A549 (cell line): ENCODE results near the gene SLC36A1. TPM values are rescaled to one million over a fixed set of nuclear protein-coding genes. Genes with fewer than 3 reads are reported as not detected.

Source experiments
- ATAC-seq, 2 experiments: fragments of 200-7000 bp in 1 of 2; fragments of >200 bp in 1 of 2; cut with Nextera tagmentation in 1 of 2; cut with Tn5 transposase in 1 of 2; 3 replicates each; pipeline versions ENCODE4 v1.8.0 to v1.9.1; 2018 to 2020; ENCODE audit warnings: mild to moderate bottlenecking in 1 of 2, moderate library complexity in 1 of 2
- CTCF ChIA-PET: fragments of 300-600 bp; sonication (Branson Sonifier 250); formaldehyde crosslinking; extraction: SDS; loops from one replicate; lab custom pipeline; 2021; ENCODE audit warnings: antibody characterized with exemption, inconsistent platforms; lab: Yijun Ruan, JAX
- POLR2A ChIA-PET: fragments of 350-600 bp; formaldehyde crosslinking; extraction: SDS; loops from one replicate; lab custom pipeline; 2021; ENCODE audit warnings: antibody characterized with exemption, inconsistent platforms; lab: Yijun Ruan, JAX
- DNase-seq, 2 experiments: peaks; one replicate each; pipeline versions ENCODE4 v3.0.0 to v3.0.0-alpha.2; 2011 to 2016; ENCODE audit warnings: low read depth in 1 of 2, low spot score in 1 of 2
- FAIRE-seq: peaks from 2 replicates; lab custom pipeline; 2011; peaks lifted over from hg19 to GRCh38; lab: Jason Lieb, UNC
- H3K27ac ChIP-seq, 2 experiments: fragments of >200 bp; sonication (Bioruptor Twin); formaldehyde crosslinking; 3 replicates each; pipeline ENCODE4 v1.5.1; 2016 to 2017
- H3K4me1 ChIP-seq: fragments of >200 bp; sonication (Bioruptor Twin); formaldehyde crosslinking; 3 replicates; pipeline ENCODE4 v1.6.1; 2016
- H3K4me2 ChIP-seq: fragments of >200 bp; sonication (Bioruptor Twin); formaldehyde crosslinking; 3 replicates; pipeline ENCODE4 v1.6.1; 2016
- H3K4me3 ChIP-seq: fragments of >200 bp; sonication (Bioruptor Twin); formaldehyde crosslinking; 3 replicates; pipeline ENCODE4 v1.5.1; 2016
- H3K9me3 ChIP-seq: fragments of >200 bp; sonication (Bioruptor Twin); formaldehyde crosslinking; 3 replicates; pipeline ENCODE4 v1.6.1; 2016
- BHLHE40 ChIP-seq: IDR thresholded peaks from 2 replicates; pipeline ENCODE4 v1.6.1; 2012; ENCODE audit warnings: low read depth, low read length, inconsistent platforms
- CBX2 ChIP-seq: fragments of 200-600 bp; sonication (generic); IDR thresholded peaks from 2 replicates; pipeline ENCODE4 v1.6.1; 2016; ENCODE audit warnings: low read depth, mild to moderate bottlenecking, borderline replicate concordance
- CBX8 ChIP-seq: fragments of 200-600 bp; sonication (generic); IDR thresholded peaks from 2 replicates; pipeline ENCODE4 v1.6.1; 2016
- CHD2 ChIP-seq: fragments of 150-350 bp; IDR thresholded peaks from 2 replicates; pipeline ENCODE4 v1.6.1; 2014; ENCODE audit warnings: low read length; ENCODE audit not compliant: partially characterized antibody
- ESRRA ChIP-seq: fragments of 150-350 bp; IDR thresholded peaks from 2 replicates; pipeline ENCODE4 v1.6.1; 2014; ENCODE audit warnings: mild to moderate bottlenecking, low read length, borderline replicate concordance
- FOSB ChIP-seq: fragments of 250-450 bp; sonication (Bioruptor Pico); IDR thresholded peaks from 2 replicates; pipeline ENCODE4 v1.5.0; 2020; ENCODE audit warnings: mild to moderate bottlenecking, moderate library complexity
- FOXS1 ChIP-seq: fragments of 250-450 bp; sonication (Bioruptor Pico); IDR thresholded peaks from 2 replicates; pipeline ENCODE4 v1.5.0; 2020; ENCODE audit warnings: mild to moderate bottlenecking, moderate library complexity
- HOXA7 ChIP-seq: fragments of 250-450 bp; sonication (Bioruptor Pico); IDR thresholded peaks from 2 replicates; pipeline ENCODE4 v1.5.0; 2020; ENCODE audit warnings: mild to moderate bottlenecking, moderate library complexity
- JUNB ChIP-seq: fragments of >200 bp; sonication (Bioruptor Twin); formaldehyde crosslinking; IDR thresholded peaks from 2 replicates; pipeline ENCODE4 v1.6.1; 2016
- KDM1A ChIP-seq: fragments of 200-600 bp; sonication (generic); IDR thresholded peaks from 2 replicates; pipeline ENCODE4 v1.6.1; 2016; ENCODE audit warnings: low read depth, mild to moderate bottlenecking
- KDM5A ChIP-seq: fragments of 200-600 bp; sonication (generic); IDR thresholded peaks from 2 replicates; pipeline ENCODE4 v1.6.1; 2016; ENCODE audit warnings: antibody characterized with exemption, mild to moderate bottlenecking
- POLR2AphosphoS2 ChIP-seq: conservative IDR thresholded peaks from 2 replicates; pipeline ENCODE4 v1.6.1; 2012; ENCODE audit warnings: low read length, improper control_type of control experiment, inconsistent platforms
- RAD21 ChIP-seq, 2 experiments: fragments of >200 bp in 1 of 2; sonication (Bioruptor Twin) in 1 of 2; formaldehyde crosslinking in 1 of 2; IDR thresholded peaks in 1 of 2; conservative IDR thresholded peaks in 1 of 2; 2 replicates in 1 of 2; 3 replicates in 1 of 2; pipeline ENCODE4 v1.6.1; 2012 to 2018; ENCODE audit warnings: inconsistent platforms in 1 of 2
- SREBF2 ChIP-seq: fragments of 450-650 bp; IDR thresholded peaks from 2 replicates; pipeline ENCODE4 v1.6.1; 2014; ENCODE audit warnings: mild to moderate bottlenecking, moderate library complexity
- TP53 ChIP-seq: fragments of 250-450 bp; sonication (Bioruptor Pico); IDR thresholded peaks from 2 replicates; pipeline ENCODE4 v1.5.0; 2021; ENCODE audit warnings: mild to moderate bottlenecking, moderate library complexity
- ZFP36 ChIP-seq: fragments of 450-650 bp; IDR thresholded peaks from 2 replicates; pipeline ENCODE4 v1.6.1; 2014; ENCODE audit warnings: borderline replicate concordance; ENCODE audit not compliant: partially characterized antibody
- WGBS: methylation state at CpG from one replicate; pipeline ENCODE4 v1.1.6; 2017; ENCODE audit errors: missing lambda C conversion rate; 5-methylcytosine and 5-hydroxymethylcytosine counted together
- polyA plus RNA-seq, 4 experiments: library from polyadenylated mRNA; depleted of rRNA in 3 of 4; stranded (reverse); fragments of >200 nt; fragmentation: RNase III in 1 of 4; extraction: RNeasy Plus Mini Kit Qiagen cat#74134 plus additional on column Dnase treatment in 1 of 4; gene quantifications; 2 replicates in 3 of 4; 3 replicates in 1 of 4; pipeline ENCODE4 v1.2.3, GENCODE V29; 2011 to 2017
- TF ChIP-seq, protein P1 (sequence below): fragments of 450-650 bp; IDR thresholded peaks from 2 replicates; pipeline ENCODE4 v1.6.1; 2014; ENCODE audit warnings: antibody characterized with exemption
- TF ChIP-seq, protein P2 (sequence below): IDR thresholded peaks from 2 replicates; pipeline ENCODE4 v1.6.1; 2012; ENCODE audit warnings: low read depth, borderline replicate concordance
- TF ChIP-seq, protein P3 (sequence below): fragments of >200 bp; sonication (Bioruptor Twin); formaldehyde crosslinking; IDR thresholded peaks from 2 replicates; pipeline ENCODE4 v1.6.1; 2016
- TF ChIP-seq, protein P4 (sequence below): fragments of 150-350 bp; IDR thresholded peaks from 2 replicates; pipeline ENCODE4 v1.6.1; 2014; ENCODE audit warnings: low read depth, mild to moderate bottlenecking, low read length
- TF ChIP-seq, protein P5 (sequence below): fragments of >200 bp; sonication (Bioruptor Twin); formaldehyde crosslinking; IDR thresholded peaks from 3 replicates; pipeline ENCODE4 v1.5.1; 2016
- TF ChIP-seq, protein P6 (sequence below): IDR thresholded peaks from 2 replicates; pipeline ENCODE4 v1.6.1; 2012

Gene SLC36A1
- polyA plus RNA-seq, 2 of the 4 experiments (the other 2 are of a cell fraction): 7.4 to 10.8 TPM

DNA sequence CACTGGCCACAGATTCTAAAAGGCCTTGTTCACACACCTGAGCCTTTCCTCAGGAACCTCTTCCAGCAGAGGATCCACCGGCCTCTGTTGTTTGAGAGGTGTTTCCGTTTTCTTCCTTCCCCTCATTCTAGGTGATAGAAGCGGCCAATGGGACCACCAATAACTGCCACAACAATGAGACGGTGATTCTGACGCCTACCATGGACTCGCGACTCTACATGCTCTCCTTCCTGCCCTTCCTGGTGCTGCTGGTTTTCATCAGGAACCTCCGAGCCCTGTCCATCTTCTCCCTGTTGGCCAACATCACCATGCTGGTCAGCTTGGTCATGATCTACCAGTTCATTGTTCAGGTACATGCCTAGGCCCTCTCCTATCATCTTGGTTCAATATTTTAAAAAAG, 20.2 kb downstream of the SLC36A1 start (continued):
- TF ChIP-seq, protein P1, sequence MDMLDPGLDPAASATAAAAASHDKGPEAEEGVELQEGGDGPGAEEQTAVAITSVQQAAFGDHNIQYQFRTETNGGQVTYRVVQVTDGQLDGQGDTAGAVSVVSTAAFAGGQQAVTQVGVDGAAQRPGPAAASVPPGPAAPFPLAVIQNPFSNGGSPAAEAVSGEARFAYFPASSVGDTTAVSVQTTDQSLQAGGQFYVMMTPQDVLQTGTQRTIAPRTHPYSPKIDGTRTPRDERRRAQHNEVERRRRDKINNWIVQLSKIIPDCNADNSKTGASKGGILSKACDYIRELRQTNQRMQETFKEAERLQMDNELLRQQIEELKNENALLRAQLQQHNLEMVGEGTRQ: no peak
- TF ChIP-seq RAD21 (conservative IDR thresholded peaks at IDR 0.05 in 1 of 2, IDR thresholded peaks at IDR 0.05 in 1 of 2) (no peak), BHLHE40 (no peak), CBX8 (no peak), JUNB (no peak), HOXA7 (CRISPR knock-in tag) (no peak)
- TF ChIP-seq, protein P2, sequence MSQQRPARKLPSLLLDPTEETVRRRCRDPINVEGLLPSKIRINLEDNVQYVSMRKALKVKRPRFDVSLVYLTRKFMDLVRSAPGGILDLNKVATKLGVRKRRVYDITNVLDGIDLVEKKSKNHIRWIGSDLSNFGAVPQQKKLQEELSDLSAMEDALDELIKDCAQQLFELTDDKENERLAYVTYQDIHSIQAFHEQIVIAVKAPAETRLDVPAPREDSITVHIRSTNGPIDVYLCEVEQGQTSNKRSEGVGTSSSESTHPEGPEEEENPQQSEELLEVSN: no peak

DNA sequence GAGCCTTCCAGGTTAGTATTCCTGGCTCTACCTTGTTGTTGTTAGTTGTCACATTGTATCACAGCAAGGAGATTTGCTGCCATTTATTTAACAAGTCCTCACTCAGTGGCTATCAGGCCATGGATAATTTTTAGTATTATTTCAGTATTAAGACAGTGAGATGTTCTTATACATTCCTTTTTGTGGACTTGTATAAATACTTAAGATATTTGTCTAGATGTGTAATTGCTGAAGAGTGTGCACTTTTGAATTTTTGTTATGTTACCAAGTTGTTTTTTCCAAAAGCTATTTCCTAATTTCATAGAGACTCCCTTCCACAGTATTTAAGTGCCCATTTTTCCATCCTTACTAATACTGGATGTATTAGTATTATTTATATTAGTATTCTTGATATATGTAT, 22.0 kb downstream of the SLC36A1 start:
- no peak overlapping the region for H3K27ac ChIP-seq
- no peak for DNase-seq
- no peak overlapping the region for H3K4me3 ChIP-seq
- ChIA-PET POLR2A (no interaction called here), CTCF (no interaction called here)
- no peak for FAIRE-seq
- TF ChIP-seq POLR2AphosphoS2 (no peak), FOXS1 (CRISPR knock-in tag) (no peak), FOSB (CRISPR knock-in tag) (no peak), CHD2 (no peak)
- no peaks in the 10 kb centered on the region for H3K9me3 ChIP-seq
- H3K4me2 ChIP-seq: no peak overlapping the region
- no peak for ATAC-seq
- H3K4me1 ChIP-seq: no peaks in the 10 kb centered on the region

DNA sequence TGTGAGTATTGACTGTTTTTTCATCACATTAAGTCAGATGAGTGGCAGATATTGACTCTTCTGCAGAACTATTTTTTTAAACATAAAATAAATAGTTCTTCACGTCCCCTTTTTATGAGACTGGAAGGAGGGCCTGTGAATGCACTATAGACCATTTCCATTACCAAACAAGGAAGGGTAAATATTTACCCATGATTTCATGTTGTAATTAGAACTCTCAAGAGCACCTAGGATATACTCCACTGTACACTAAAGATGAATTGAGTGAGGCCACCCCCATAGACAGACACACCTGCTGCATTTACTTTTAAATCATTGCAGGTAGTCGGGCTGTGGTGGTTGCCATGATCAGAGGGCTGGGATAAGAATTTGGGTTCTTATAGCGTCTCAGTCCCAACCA, 22.6 kb downstream of the SLC36A1 start:
- H3K4me1 ChIP-seq: no peaks in the 10 kb centered on the region
- H3K4me3 ChIP-seq: no peak overlapping the region
- ChIA-PET POLR2A (no interaction called here), CTCF (no interaction called here)
- H3K4me2 ChIP-seq: no peak overlapping the region
- H3K27ac ChIP-seq: no peak overlapping the region
- no peaks in the 10 kb centered on the region for H3K9me3 ChIP-seq
- DNase-seq (no peak), ATAC-seq (no peak), FAIRE-seq (no peak)
- TF ChIP-seq, protein P3, sequence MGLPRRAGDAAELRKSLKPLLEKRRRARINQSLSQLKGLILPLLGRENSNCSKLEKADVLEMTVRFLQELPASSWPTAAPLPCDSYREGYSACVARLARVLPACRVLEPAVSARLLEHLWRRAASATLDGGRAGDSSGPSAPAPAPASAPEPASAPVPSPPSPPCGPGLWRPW: no peak
- no peak for TF ChIP-seq KDM5A
- no peak for TF ChIP-seq KDM1A
- TF ChIP-seq ZFP36: no peak
- no peak for TF ChIP-seq CBX8
- no peak for TF ChIP-seq CHD2
- TF ChIP-seq, protein P4, sequence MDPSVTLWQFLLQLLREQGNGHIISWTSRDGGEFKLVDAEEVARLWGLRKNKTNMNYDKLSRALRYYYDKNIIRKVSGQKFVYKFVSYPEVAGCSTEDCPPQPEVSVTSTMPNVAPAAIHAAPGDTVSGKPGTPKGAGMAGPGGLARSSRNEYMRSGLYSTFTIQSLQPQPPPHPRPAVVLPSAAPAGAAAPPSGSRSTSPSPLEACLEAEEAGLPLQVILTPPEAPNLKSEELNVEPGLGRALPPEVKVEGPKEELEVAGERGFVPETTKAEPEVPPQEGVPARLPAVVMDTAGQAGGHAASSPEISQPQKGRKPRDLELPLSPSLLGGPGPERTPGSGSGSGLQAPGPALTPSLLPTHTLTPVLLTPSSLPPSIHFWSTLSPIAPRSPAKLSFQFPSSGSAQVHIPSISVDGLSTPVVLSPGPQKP: no peak
- no peak for TF ChIP-seq JUNB
- TF ChIP-seq, protein P5, sequence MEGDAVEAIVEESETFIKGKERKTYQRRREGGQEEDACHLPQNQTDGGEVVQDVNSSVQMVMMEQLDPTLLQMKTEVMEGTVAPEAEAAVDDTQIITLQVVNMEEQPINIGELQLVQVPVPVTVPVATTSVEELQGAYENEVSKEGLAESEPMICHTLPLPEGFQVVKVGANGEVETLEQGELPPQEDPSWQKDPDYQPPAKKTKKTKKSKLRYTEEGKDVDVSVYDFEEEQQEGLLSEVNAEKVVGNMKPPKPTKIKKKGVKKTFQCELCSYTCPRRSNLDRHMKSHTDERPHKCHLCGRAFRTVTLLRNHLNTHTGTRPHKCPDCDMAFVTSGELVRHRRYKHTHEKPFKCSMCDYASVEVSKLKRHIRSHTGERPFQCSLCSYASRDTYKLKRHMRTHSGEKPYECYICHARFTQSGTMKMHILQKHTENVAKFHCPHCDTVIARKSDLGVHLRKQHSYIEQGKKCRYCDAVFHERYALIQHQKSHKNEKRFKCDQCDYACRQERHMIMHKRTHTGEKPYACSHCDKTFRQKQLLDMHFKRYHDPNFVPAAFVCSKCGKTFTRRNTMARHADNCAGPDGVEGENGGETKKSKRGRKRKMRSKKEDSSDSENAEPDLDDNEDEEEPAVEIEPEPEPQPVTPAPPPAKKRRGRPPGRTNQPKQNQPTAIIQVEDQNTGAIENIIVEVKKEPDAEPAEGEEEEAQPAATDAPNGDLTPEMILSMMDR: no peak
- no peak for TF ChIP-seq FOSB (CRISPR knock-in tag)
- 83% methylated on average over 3 of the region's 3 CpGs for WGBS

DNA sequence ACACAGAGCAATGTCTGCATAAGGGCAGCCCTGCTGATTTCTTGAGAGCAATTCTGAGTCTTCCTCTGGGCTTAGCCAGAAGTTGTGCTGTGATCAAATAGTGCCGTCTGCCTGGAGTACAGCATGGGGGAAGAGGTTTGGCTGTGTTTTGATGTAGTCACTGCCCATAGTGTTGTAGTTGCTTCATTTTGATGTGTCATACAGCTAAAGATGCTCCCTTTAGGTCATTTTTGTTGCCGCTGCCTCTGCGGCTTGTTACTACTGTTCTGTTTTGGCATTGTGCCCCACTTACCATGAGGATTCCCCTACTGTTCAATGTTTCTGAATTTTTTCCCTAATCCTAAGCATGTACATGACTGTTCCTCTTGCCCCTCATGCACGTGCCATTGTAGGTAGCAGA, 23.0 kb downstream of the SLC36A1 start:
- Histone ChIP-seq H3K4me1 (no peaks in the 10 kb centered on the region), H3K9me3 (no peaks in the 10 kb centered on the region), H3K4me3 (no peak overlapping the region), H3K27ac (no peak overlapping the region), H3K4me2 (no peak overlapping the region)
- FAIRE-seq: no peak
- TF ChIP-seq TP53 (CRISPR knock-in tag): no peak
- TF ChIP-seq ESRRA: no peak
- TF ChIP-seq SREBF2: no peak
- no peak for TF ChIP-seq FOSB (CRISPR knock-in tag)
- TF ChIP-seq, protein P6, sequence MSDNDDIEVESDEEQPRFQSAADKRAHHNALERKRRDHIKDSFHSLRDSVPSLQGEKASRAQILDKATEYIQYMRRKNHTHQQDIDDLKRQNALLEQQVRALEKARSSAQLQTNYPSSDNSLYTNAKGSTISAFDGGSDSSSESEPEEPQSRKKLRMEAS: no peak
- no peak for TF ChIP-seq CBX2
- TF ChIP-seq POLR2AphosphoS2: no peak
- POLR2A ChIA-PET: no interaction called here
- ATAC-seq: no peak
- no peak for DNase-seq
- CTCF ChIA-PET: interaction anchor here (1.0 kb wide), 1 partner anchor 22 kb away, joined by 3 read pairs; no protein-coding TSS in a partner anchor
- 84% methylated on average over 4 of the region's 4 CpGs for WGBS
